Neural progenitor cell (in vitro differentiated cells): ENCODE results near the gene MYOT. TPM values are rescaled to one million over a fixed set of nuclear protein-coding genes. Genes with fewer than 3 reads are reported as not detected.

ENCODE experiments used
- DNase-seq: peaks from one replicate; pipeline ENCODE4 v3.0.0-alpha.2; 2016; ENCODE audit warnings: low spot score
- H2AFZ ChIP-seq: fragments of 200-600 bp; sonication (generic); replicated peaks from 2 replicates; pipeline ENCODE4 v1.6.1; 2016; ENCODE audit warnings: antibody characterized with exemption
- H3F3A ChIP-seq: fragments of 200-600 bp; sonication (generic); 2 replicates; pipeline ENCODE4 v1.6.1; 2016; ENCODE audit warnings: antibody characterized with exemption, low read depth
- H3K27ac ChIP-seq: fragments of 200-600 bp; sonication (generic); 2 replicates; pipeline ENCODE4 v1.5.1; 2016; ENCODE audit warnings: mild to moderate bottlenecking
- H3K27me3 ChIP-seq: fragments of 200-600 bp; sonication (generic); 2 replicates; pipeline ENCODE4 v1.6.1; 2016; ENCODE audit warnings: mild to moderate bottlenecking, moderate library complexity
- H3K36me3 ChIP-seq: fragments of 200-600 bp; sonication (generic); 2 replicates; pipeline ENCODE4 v1.5.1; 2016
- H3K4me1 ChIP-seq: fragments of 200-600 bp; sonication (generic); 2 replicates; pipeline ENCODE4 v1.6.1; 2016; ENCODE audit warnings: mixed run types
- H3K4me2 ChIP-seq: fragments of 200-600 bp; sonication (generic); 2 replicates; pipeline ENCODE4 v1.6.1; 2016
- H3K4me3 ChIP-seq: fragments of 200-600 bp; sonication (generic); 2 replicates; pipeline ENCODE4 v1.5.1; 2016
- H3K79me2 ChIP-seq: fragments of 200-600 bp; sonication (generic); 2 replicates; pipeline ENCODE4 v1.6.1; 2016; ENCODE audit warnings: low read depth
- H3K9ac ChIP-seq: fragments of 200-600 bp; sonication (generic); 2 replicates; pipeline ENCODE4 v1.6.1; 2016
- H3K9me3 ChIP-seq: fragments of 200-600 bp; sonication (generic); 2 replicates; pipeline ENCODE4 v1.5.1; 2016; ENCODE audit warnings: low read depth
- H4K20me1 ChIP-seq: fragments of 200-600 bp; sonication (generic); 2 replicates; pipeline ENCODE4 v1.6.1; 2016; ENCODE audit warnings: low read depth
- H3K27ac Mint-ChIP-seq: 3 replicates; pipeline ENCODE4 v1.8.0; 2021; ENCODE audit warnings: mixed read lengths
- H3K27me3 Mint-ChIP-seq: 2 replicates; pipeline ENCODE4 v1.8.0; 2022; ENCODE audit warnings: low read depth, mild to moderate bottlenecking, inconsistent platforms, moderate library complexity, mixed read lengths; ENCODE audit not compliant: insufficient read depth
- H3K36me3 Mint-ChIP-seq: 3 replicates; pipeline ENCODE4 v1.8.0; 2021; ENCODE audit warnings: mixed read lengths
- H3K4me1 Mint-ChIP-seq: 3 replicates; pipeline ENCODE4 v1.8.0; 2021; ENCODE audit warnings: mixed read lengths
- H3K4me3 Mint-ChIP-seq: 3 replicates; pipeline ENCODE4 v1.8.0; 2021; ENCODE audit warnings: mild to moderate bottlenecking, moderate library complexity, mixed read lengths
- H3K9me3 Mint-ChIP-seq: 3 replicates; pipeline ENCODE4 v1.8.0; 2020; ENCODE audit warnings: mixed read lengths
- CTCF ChIP-seq: fragments of 200-600 bp; sonication (generic); IDR thresholded peaks from 2 replicates; pipeline ENCODE4 v1.5.1; 2017; ENCODE audit warnings: antibody characterized with exemption, mild to moderate bottlenecking
- EZH2 ChIP-seq: fragments of 200-600 bp; sonication (generic); IDR thresholded peaks from 2 replicates; pipeline ENCODE4 v1.6.1; 2017; ENCODE audit warnings: antibody characterized with exemption, mild to moderate bottlenecking, moderate library complexity
- EZH2phosphoT487 ChIP-seq: fragments of 200-600 bp; sonication (generic); IDR thresholded peaks from 2 replicates; pipeline ENCODE4 v1.6.1; 2017; ENCODE audit warnings: antibody characterized with exemption
- total RNA-seq: library from RNA; depleted of rRNA; stranded (reverse); fragments of >200 nt; gene quantifications from 2 replicates; pipeline ENCODE4 v1.2.3, GENCODE V29; 2015; ENCODE audit warnings: low replicate concordance

Gene MYOT
- total RNA-seq, 1 donor from 2014 or later, result not detected

GRCh38 chr5:137876101-137876500, 8.4 kb downstream of the MYOT start:
- Mint-ChIP-seq H3K36me3 (peaks cover 4% of the 10 kb centered on the region), H3K4me3 (no peak overlapping the region), H3K4me1 (peaks cover 21% of the 10 kb centered on the region), H3K9me3 (no peaks in the 10 kb centered on the region), H3K27ac (no peak overlapping the region), H3K27me3 (no peaks in the 10 kb centered on the region)
- H3K4me1 ChIP-seq, result peaks cover 11% of the 10 kb centered on the region
- no peaks in the 10 kb centered on the region for H3K27me3 ChIP-seq
- H3F3A ChIP-seq, result no peaks in the 10 kb centered on the region
- no peak for TF ChIP-seq EZH2phosphoT487
- no peak for TF ChIP-seq EZH2
- no peak for TF ChIP-seq CTCF
- no peaks in the 10 kb centered on the region for H3K9me3 ChIP-seq
- H3K36me3 ChIP-seq, result no peaks in the 10 kb centered on the region
- H3K79me2 ChIP-seq, result no peaks in the 10 kb centered on the region
- H4K20me1 ChIP-seq, result no peaks in the 10 kb centered on the region
- H3K9ac ChIP-seq, result no peak overlapping the region
- H2AFZ ChIP-seq, result no peak overlapping the region
- no peak overlapping the region for H3K27ac ChIP-seq
- no peak overlapping the region for H3K4me2 ChIP-seq
- DNase-seq, result no peak
- no peak overlapping the region for H3K4me3 ChIP-seq

GRCh38 chr5:137880313-137880712, 12.7 kb downstream of the MYOT start:
- Histone ChIP-seq H3F3A (no peaks in the 10 kb centered on the region), H3K4me1 (no peaks in the 10 kb centered on the region), H3K27ac (no peak overlapping the region), H3K79me2 (no peaks in the 10 kb centered on the region), H3K27me3 (no peaks in the 10 kb centered on the region), H3K36me3 (no peaks in the 10 kb centered on the region), H3K4me2 (no peak overlapping the region), H2AFZ (no peak overlapping the region), H3K9me3 (no peaks in the 10 kb centered on the region), H4K20me1 (no peaks in the 10 kb centered on the region), H3K9ac (no peak overlapping the region), H3K4me3 (no peak overlapping the region)
- Mint-ChIP-seq H3K9me3 (no peaks in the 10 kb centered on the region), H3K27me3 (no peaks in the 10 kb centered on the region), H3K36me3 (peaks cover 4% of the 10 kb centered on the region), H3K4me3 (no peak overlapping the region), H3K4me1 (peaks cover 2% of the 10 kb centered on the region), H3K27ac (no peak overlapping the region)
- no peak for TF ChIP-seq EZH2
- TF ChIP-seq EZH2phosphoT487, result no peak
- TF ChIP-seq CTCF, result no peak
- DNase-seq, result no peak

- peaks cover 13% of the 10 kb centered on the region for H3F3A ChIP-seq
- no peaks in the 10 kb centered on the region for H3K27me3 ChIP-seq
- no peak overlapping the region for H3K27ac ChIP-seq
- Mint-ChIP-seq H3K9me3 (no peaks in the 10 kb centered on the region), H3K27me3 (no peaks in the 10 kb centered on the region), H3K27ac (peak overlapping the region; percentile 37), H3K36me3 (no peaks in the 10 kb centered on the region), H3K4me1 (peaks cover 19% of the 10 kb centered on the region), H3K4me3 (no peak overlapping the region)
- peaks cover 8% of the 10 kb centered on the region for H3K4me1 ChIP-seq
- H3K79me2 ChIP-seq, result no peaks in the 10 kb centered on the region
- no peak overlapping the region for H3K4me2 ChIP-seq
- TF ChIP-seq CTCF (no peak), EZH2 (no peak), EZH2phosphoT487 (no peak)
- H3K4me3 ChIP-seq, result no peak overlapping the region
- no peaks in the 10 kb centered on the region for H3K9me3 ChIP-seq
- no peak overlapping the region for H2AFZ ChIP-seq
- no peaks in the 10 kb centered on the region for H4K20me1 ChIP-seq
- no peak for DNase-seq
- no peak overlapping the region for H3K9ac ChIP-seq
- H3K36me3 ChIP-seq, result no peaks in the 10 kb centered on the region
Measured at GRCh38 chr5:137887831-137888230, 20.2 kb downstream of the MYOT start.
